ENCODE data around the gene CIB4. TPM values are rescaled to one million over a fixed set of nuclear protein-coding genes. Genes with fewer than 3 reads are reported as not detected.

Gene CIB4
- total RNA-seq, 4 donors from 2014 or later, result 1.1 TPM; not detected in 3

GRCh38 chr2:26569216-26570082 is 71.7 kb downstream of the CIB4 start:
- TF ChIP-seq CTCF (IDR thresholded peaks at IDR 0.05; ENCODE audit: low read depth), result no peak

GRCh38 chr2:26568076-26568890 is 72.9 kb downstream of the CIB4 start:
- no peak for TF ChIP-seq CTCF (IDR thresholded peaks at IDR 0.05; ENCODE audit: low read depth)

GRCh38 chr2:26567534-26567933 is 73.6 kb downstream of the CIB4 start:
- TF ChIP-seq CTCF (IDR thresholded peaks at IDR 0.05; ENCODE audit: low read depth), result no peak

DNA sequence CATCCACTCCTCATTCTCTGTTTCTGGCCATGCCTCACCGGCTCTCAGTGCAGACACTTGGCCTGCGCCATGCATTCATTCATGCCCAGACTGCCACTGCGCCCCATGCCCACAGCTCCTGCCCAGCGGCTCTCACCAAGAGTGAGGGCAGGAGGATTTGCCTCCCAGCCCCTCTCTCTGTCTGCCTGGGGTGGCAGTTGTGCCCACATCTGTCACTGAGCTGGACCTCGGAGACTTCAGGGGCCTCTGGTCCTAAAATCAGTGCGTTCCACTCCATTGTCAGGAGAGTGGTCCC is 75.1 kb downstream of the CIB4 start:
- TF ChIP-seq CTCF (IDR thresholded peaks at IDR 0.05; ENCODE audit: low read depth), result no peak

DNA sequence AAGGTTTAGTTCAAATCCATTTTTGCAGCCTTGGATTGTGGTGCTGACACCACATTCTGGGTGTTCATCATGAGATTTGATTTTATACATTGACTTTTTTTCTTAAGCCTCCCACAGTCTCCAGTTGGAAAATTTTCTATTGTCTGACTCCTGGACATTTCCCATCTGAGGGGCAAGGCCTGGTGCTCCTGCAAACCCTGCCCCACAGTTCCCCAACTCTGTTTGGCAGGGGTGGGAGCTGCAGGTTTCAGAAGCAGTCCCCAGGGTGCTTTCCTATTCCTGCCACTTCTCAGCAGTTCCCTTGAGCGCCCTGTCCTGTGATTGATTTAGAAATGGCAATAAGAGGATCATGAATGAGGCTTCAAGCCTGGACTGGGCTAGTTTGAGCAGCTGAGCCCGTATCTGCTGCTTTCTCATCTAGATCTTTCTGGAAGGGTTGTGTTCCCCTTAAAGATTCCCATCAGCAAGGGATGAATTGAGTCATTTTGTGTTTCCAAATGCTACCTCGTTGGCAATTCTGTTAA is 77.0 kb downstream of the CIB4 start:
- no peak for TF ChIP-seq CTCF (IDR thresholded peaks at IDR 0.05; ENCODE audit: low read depth)

GRCh38 chr2:26563686-26564085 is 77.5 kb downstream of the CIB4 start:
- TF ChIP-seq CTCF (IDR thresholded peaks at IDR 0.05; ENCODE audit: low read depth), result no peak
